OCI-LY7 (cell line): ENCODE results near the gene UGT2B28. TPM values are rescaled to one million over a fixed set of nuclear protein-coding genes. Genes with fewer than 3 reads are reported as not detected.
"Not testable (repeated sequence)": the region's sequence is repeated elsewhere in the genome, so short reads cannot be mapped to it uniquely, and the experiment has no call there.

ENCODE experiments used
- Bru-seq: library from RNA; stranded (reverse); fragments of 400-500 nt; gene quantifications from one replicate; lab custom pipeline; 2021; lab: Mats Ljungman, UMichigan
- BruChase-seq, 2 experiments: library from RNA; stranded (reverse); fragments of 400-500 nt; gene quantifications; one replicate each; lab custom pipeline; 2021; lab: Mats Ljungman, UMichigan
- BruUV-seq: library from RNA; stranded (reverse); fragments of 400-500 nt; replicated peaks from 2 replicates; lab custom pipeline; 2021; lab: Mats Ljungman, UMichigan
- CTCF ChIA-PET: fragments of 300-600 bp; sonication (Branson Sonifier 250); formaldehyde crosslinking; loops from one replicate; lab custom pipeline; 2022; ENCODE audit warnings: antibody characterized with exemption; ENCODE audit not compliant: unreplicated experiment; lab: Charles Lee
- POLR2A ChIA-PET: fragments of 300-600 bp; sonication (Branson Sonifier 250); formaldehyde crosslinking; loops from one replicate; lab custom pipeline; 2022; ENCODE audit warnings: antibody characterized with exemption; lab: Charles Lee
- DNase-seq: peaks from one replicate; pipeline ENCODE4 v3.0.0-alpha.2; 2015; ENCODE audit warnings: low spot score
- H2AFZ ChIP-seq: fragments of 200-600 bp; sonication (generic), shearing (Covaris generic); 2 replicates; pipeline ENCODE4 v1.6.1; 2014; ENCODE audit warnings: mild to moderate bottlenecking, antibody characterized with exemption, low read length, moderate library complexity
- H3K27ac ChIP-seq: fragments of 200-600 bp; sonication (generic); 2 replicates; pipeline ENCODE4 v1.5.1; 2014; ENCODE audit warnings: mixed run types, low read depth, mild to moderate bottlenecking, moderate library complexity, low read length, inconsistent platforms; ENCODE audit not compliant: poor library complexity, severe bottlenecking
- H3K36me3 ChIP-seq: fragments of 200-600 bp; sonication (generic); 2 replicates; pipeline ENCODE4 v1.6.1; 2014; ENCODE audit warnings: mild to moderate bottlenecking, antibody characterized with exemption, low read length, moderate library complexity, mixed read lengths; ENCODE audit not compliant: insufficient read depth
- H3K4me1 ChIP-seq: fragments of 200-600 bp; sonication (generic); 2 replicates; pipeline ENCODE4 v1.5.1; 2014; ENCODE audit warnings: mild to moderate bottlenecking, low read length; ENCODE audit not compliant: insufficient read depth, poor library complexity, severe bottlenecking
- H3K4me2 ChIP-seq: fragments of 200-600 bp; sonication (generic); 2 replicates; pipeline ENCODE4 v1.6.1; 2014; ENCODE audit warnings: mild to moderate bottlenecking, low read length
- H3K4me3 ChIP-seq: fragments of 200-600 bp; sonication (generic); 2 replicates; pipeline ENCODE4 v1.5.1; 2014; ENCODE audit warnings: mild to moderate bottlenecking, low read depth, low read length; ENCODE audit not compliant: poor library complexity, severe bottlenecking
- H3K79me2 ChIP-seq: fragments of 200-600 bp; sonication (generic); 2 replicates; pipeline ENCODE4 v1.6.1; 2016; ENCODE audit warnings: low read depth, mild to moderate bottlenecking, low read length, moderate library complexity, mixed read lengths; ENCODE audit not compliant: insufficient read depth
- H3K9me2 ChIP-seq: fragments of 200-600 bp; sonication (generic); 2 replicates; pipeline ENCODE4 v1.6.1; 2016; ENCODE audit warnings: mild to moderate bottlenecking, low read length, mixed read lengths; ENCODE audit not compliant: insufficient read depth
- H3K9me3 ChIP-seq: fragments of 200-600 bp; sonication (generic); 2 replicates; pipeline ENCODE4 v1.6.1; 2014; ENCODE audit warnings: mild to moderate bottlenecking, mixed run types, low read length, mixed read lengths
- H4K20me1 ChIP-seq: fragments of 200-600 bp; sonication (generic); 2 replicates; pipeline ENCODE4 v1.6.1; 2014; ENCODE audit warnings: mild to moderate bottlenecking, antibody characterized with exemption, low read length, moderate library complexity, mixed read lengths; ENCODE audit not compliant: insufficient read depth
- EZH2phosphoT487 ChIP-seq: fragments of 200-600 bp; sonication (generic); IDR thresholded peaks from 2 replicates; pipeline ENCODE4 v1.6.1; 2018; ENCODE audit warnings: low read depth, borderline replicate concordance, mild to moderate bottlenecking, mixed run types, antibody characterized with exemption, low read length, moderate library complexity, mixed read lengths
- intact Hi-C: fragments of 100-400 bp; cut with micrococcal nuclease; formaldehyde crosslinking; loops from one replicate; pipeline ENCODE4 v1.10.0; 2022; ENCODE audit not compliant: unreplicated experiment
- long read RNA-seq: library from polyadenylated mRNA; stranded (forward); transcript quantifications from one replicate; pipeline ENCODE4 v2.0.0, GENCODE V29; 2022
- total RNA-seq, 2 experiments: library from RNA; depleted of rRNA in 1 of 2; stranded (reverse); fragments of >200 nt in 1 of 2; shearing (Covaris generic) in 1 of 2; gene quantifications; 2 replicates each; pipeline ENCODE4 v1.2.3, GENCODE V29; 2014 to 2022
- TF ChIP-seq, protein P1 (sequence below): fragments of 200-600 bp; sonication (generic); conservative IDR thresholded peaks from 2 replicates; pipeline ENCODE4 v1.5.1; 2014; ENCODE audit warnings: mild to moderate bottlenecking, antibody characterized with exemption, low read length, moderate library complexity, mixed read lengths

Gene UGT2B28
- not detected in 2 replicates for total RNA-seq (2014; rRNA removed; shearing (Covaris generic))
- total RNA-seq (2022), result not detected in 2 replicates
- not detected for Bru-seq, nascent RNA
- not detected for BruChase-seq, experiment 1, labeled RNA remaining after a 6-hour chase
- not detected for BruChase-seq, experiment 2, labeled RNA remaining after a 2-hour chase
- long read RNA-seq, result 0 reads

DNA sequence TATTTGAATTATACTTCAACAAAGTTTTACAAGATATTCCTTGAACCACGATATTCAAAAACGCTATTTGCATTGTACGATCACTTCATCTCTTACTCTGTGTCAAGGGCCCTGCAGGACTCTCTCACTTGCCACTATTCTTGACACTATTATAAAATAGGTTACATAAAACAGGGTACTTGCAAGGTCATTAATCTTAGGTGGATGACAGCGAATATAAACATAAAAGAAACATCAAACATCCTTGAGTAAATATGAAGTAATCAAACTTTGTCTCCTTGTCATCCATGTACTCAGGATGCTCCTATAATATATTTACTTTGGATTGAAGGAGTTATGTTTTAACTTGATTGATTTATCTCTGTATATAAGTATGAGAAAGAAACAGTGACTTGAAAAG, at the start of gene UGT2B28:
UGT2B28 (plus strand) TSS at position 395 of the 400 bp plus-strand sequence. CDS start 26 bp downstream, outside the sequence.
- CTCF ChIA-PET, result not testable (repeated sequence)

DNA sequence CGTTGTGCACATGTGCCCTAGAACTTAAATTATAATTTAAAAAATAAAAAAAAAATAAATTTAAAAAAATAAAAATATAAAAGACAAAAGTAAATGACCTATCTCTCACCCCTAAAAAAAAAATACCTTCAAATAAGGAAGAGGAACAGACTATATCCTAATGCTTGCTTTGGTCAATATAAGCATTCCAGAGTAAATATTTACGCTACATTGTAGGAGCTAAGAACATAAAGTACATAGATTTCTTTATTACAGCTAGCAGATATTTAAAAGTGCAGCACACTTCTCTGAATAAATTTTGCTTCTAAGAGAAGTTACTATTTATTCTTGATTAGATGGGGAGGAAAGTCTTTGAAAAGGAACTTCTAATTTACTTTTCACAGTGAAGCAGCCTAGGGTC, 41.2 kb upstream of the UGT2B28 start:
- Histone ChIP-seq H3K4me3 (no peak overlapping the region), H2AFZ (no peak overlapping the region), H3K36me3 (no peaks in the 10 kb centered on the region), H3K4me2 (no peak overlapping the region), H3K27ac (no peak overlapping the region), H3K9me2 (no peaks in the 10 kb centered on the region), H3K4me1 (no peaks in the 10 kb centered on the region), H4K20me1 (no peaks in the 10 kb centered on the region), H3K9me3 (no peaks in the 10 kb centered on the region), H3K79me2 (no peaks in the 10 kb centered on the region)
- TF ChIP-seq EZH2phosphoT487, result no peak
- TF ChIP-seq, protein P1, sequence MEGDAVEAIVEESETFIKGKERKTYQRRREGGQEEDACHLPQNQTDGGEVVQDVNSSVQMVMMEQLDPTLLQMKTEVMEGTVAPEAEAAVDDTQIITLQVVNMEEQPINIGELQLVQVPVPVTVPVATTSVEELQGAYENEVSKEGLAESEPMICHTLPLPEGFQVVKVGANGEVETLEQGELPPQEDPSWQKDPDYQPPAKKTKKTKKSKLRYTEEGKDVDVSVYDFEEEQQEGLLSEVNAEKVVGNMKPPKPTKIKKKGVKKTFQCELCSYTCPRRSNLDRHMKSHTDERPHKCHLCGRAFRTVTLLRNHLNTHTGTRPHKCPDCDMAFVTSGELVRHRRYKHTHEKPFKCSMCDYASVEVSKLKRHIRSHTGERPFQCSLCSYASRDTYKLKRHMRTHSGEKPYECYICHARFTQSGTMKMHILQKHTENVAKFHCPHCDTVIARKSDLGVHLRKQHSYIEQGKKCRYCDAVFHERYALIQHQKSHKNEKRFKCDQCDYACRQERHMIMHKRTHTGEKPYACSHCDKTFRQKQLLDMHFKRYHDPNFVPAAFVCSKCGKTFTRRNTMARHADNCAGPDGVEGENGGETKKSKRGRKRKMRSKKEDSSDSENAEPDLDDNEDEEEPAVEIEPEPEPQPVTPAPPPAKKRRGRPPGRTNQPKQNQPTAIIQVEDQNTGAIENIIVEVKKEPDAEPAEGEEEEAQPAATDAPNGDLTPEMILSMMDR, result no peak
- no TSS peak for BruUV-seq
- POLR2A ChIA-PET, result interaction anchor here (0.6 kb wide), 1 partner anchor 1599 kb away, joined by 3 read pairs; no protein-coding TSS in a partner anchor
- intact Hi-C loops, result no loop called here
- CTCF ChIA-PET, result interaction anchor here (0.6 kb wide), 1 partner anchor 26 kb away, joined by 3 read pairs; no protein-coding TSS in a partner anchor
- no peak for DNase-seq

More for the DNA sequence above, at the start of gene UGT2B28:
- intact Hi-C loops, H3K36me3 ChIP-seq, H3K27ac ChIP-seq, H3K79me2 ChIP-seq, H4K20me1 ChIP-seq, H3K4me1 ChIP-seq, H3K4me3 ChIP-seq, BruUV-seq, DNase-seq, H3K9me3 ChIP-seq, H3K4me2 ChIP-seq, POLR2A ChIA-PET, H3K9me2 ChIP-seq, H2AFZ ChIP-seq: not testable (repeated sequence)

DNA sequence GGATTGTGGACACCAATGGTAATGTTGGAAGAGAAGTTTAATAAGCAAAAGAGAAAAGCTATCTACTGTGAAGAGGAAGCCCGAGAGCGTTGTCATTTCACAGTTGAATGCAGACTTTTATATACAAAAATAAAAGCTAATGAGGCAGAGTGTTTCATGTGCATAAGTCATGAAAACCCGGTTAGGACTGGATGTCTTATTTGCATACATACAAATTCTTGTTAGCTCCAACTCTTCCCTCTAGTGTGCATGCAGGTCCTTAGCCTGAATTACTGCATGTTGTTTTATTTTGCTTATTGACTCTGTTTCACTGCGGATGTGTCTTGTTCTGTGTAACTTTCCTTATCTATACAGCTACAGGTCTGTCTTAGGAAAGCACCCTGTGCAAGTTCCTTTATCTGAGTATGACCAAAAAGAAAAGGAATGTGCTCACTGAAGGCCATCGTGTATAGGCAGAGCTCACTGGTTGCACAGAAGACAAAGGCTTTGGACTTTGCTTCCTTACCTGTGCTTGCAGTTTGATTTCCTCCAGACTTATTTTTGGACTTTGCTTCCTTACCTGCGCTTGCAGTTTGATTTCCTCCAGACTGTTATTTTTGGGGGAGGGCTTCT, 40.6 kb upstream of the UGT2B28 start:
- no peaks in the 10 kb centered on the region for H3K36me3 ChIP-seq
- H3K4me1 ChIP-seq, result no peaks in the 10 kb centered on the region
- CTCF ChIA-PET, result interaction anchor here (0.6 kb wide), 1 partner anchor 26 kb away, joined by 3 read pairs; no protein-coding TSS in a partner anchor
- TF ChIP-seq, protein P1, result no peak
- no peak for TF ChIP-seq EZH2phosphoT487
- H3K9me2 ChIP-seq, result no peaks in the 10 kb centered on the region
- H3K9me3 ChIP-seq, result no peaks in the 10 kb centered on the region
- no peak for DNase-seq
- no TSS peak for BruUV-seq
- intact Hi-C loops, result loop anchor here (5.0 kb wide), 1 partner anchor 68 kb away; no protein-coding TSS in a partner anchor
- no peak overlapping the region for H3K27ac ChIP-seq
- H2AFZ ChIP-seq, result no peak overlapping the region
- H3K4me3 ChIP-seq, result no peak overlapping the region
- POLR2A ChIA-PET, result interaction anchor here (0.6 kb wide), 1 partner anchor 1598 kb away, joined by 3 read pairs; no protein-coding TSS in a partner anchor
- no peak overlapping the region for H3K4me2 ChIP-seq
- no peaks in the 10 kb centered on the region for H4K20me1 ChIP-seq
- no peaks in the 10 kb centered on the region for H3K79me2 ChIP-seq

DNA sequence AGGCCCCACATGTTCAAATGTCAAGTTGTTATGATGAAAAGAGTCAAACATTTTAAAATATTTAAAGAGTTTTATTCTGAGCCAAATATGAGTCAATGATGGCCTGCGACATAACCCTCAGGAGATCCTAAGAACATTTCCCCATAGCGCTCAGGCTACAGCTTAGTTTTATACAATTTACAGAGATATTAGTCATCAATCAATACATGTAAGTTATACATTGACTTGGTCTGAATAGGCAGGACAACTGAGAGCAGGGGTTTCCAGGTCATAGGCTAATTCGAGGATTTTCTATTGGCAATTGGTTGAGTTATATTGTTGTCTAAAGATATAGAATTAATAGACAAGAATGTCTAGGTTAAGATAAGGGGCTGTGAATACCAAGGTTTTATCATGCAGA, 39.5 kb upstream of the UGT2B28 start:
- H3K9me3 ChIP-seq, CTCF ChIA-PET, BruUV-seq, DNase-seq, H3K4me2 ChIP-seq, H3K9me2 ChIP-seq, H3K4me1 ChIP-seq, H3K79me2 ChIP-seq, H2AFZ ChIP-seq, H3K4me3 ChIP-seq, H3K36me3 ChIP-seq, H3K27ac ChIP-seq, H4K20me1 ChIP-seq: not testable (repeated sequence)
- POLR2A ChIA-PET, result interaction anchor here (0.6 kb wide), 1 partner anchor 59 kb away, joined by 3 read pairs; no protein-coding TSS in a partner anchor
- intact Hi-C loops, result loop anchor here (5.0 kb wide), 1 partner anchor 67 kb away; no protein-coding TSS in a partner anchor
